ENCODE data around the gene MAML2.

GRCh38 chr11:96113193-96113681, 229.8 kb downstream of the MAML2 start:
- TF ChIP-seq POLR2A (IDR thresholded peaks at IDR 0.05) (no peak), CTCF (IDR thresholded peaks at IDR 0.05 in 8 of 11, conservative IDR thresholded peaks at IDR 0.05 in 3 of 11) (no peak)

Data from spleen (tissue), 7 donors.